Endothelial cell of umbilical vein (primary cell): ENCODE data around the gene FTCDNL1. TPM values are rescaled to one million over a fixed set of nuclear protein-coding genes. Genes with fewer than 3 reads are reported as not detected.

Experiments used
- BruUV-seq: library from RNA; stranded (reverse); fragments of 400-500 nt; replicated peaks from 2 replicates; lab custom pipeline; 2021; lab: Mats Ljungman, UMichigan
- CTCF ChIA-PET: fragments of 300-600, 350-600 bp; sonication (Branson Sonifier 250); formaldehyde crosslinking; loops from one replicate; lab custom pipeline; 2021; ENCODE audit warnings: antibody characterized with exemption, inconsistent platforms; lab: Charles Lee
- POLR2A ChIA-PET: fragments of 300-600, 350-600 bp; sonication (Branson Sonifier 250); formaldehyde crosslinking; loops from one replicate; lab custom pipeline; 2021; ENCODE audit warnings: antibody characterized with exemption, inconsistent platforms; lab: Charles Lee
- DNase-seq: peaks from one replicate; pipeline ENCODE4 v3.0.0-alpha.2; 2011; ENCODE audit warnings: low read depth, low spot score
- FAIRE-seq: peaks from 2 replicates; lab custom pipeline; 2011; peaks lifted over from hg19 to GRCh38; lab: Jason Lieb, UNC
- H2AFZ ChIP-seq: 2 replicates; pipeline ENCODE4 v1.6.0; 2012; ENCODE audit warnings: low read depth, low read length, control low read depth, inconsistent platforms
- H3K27ac ChIP-seq: 2 replicates; pipeline ENCODE4 v1.5.1; 2011; ENCODE audit warnings: low read depth, mild to moderate bottlenecking, control low read depth, low read length, moderate library complexity; ENCODE audit not compliant: insufficient read depth
- H3K27me3 ChIP-seq, 2 experiments: 2 replicates each; pipeline versions ENCODE4 v1.6.0 to v1.6.1; 2011; ENCODE audit warnings: low read length in 2 of 2, mixed read lengths in 1 of 2; ENCODE audit not compliant: control insufficient read depth in 2 of 2, insufficient read depth in 2 of 2
- H3K36me3 ChIP-seq, 2 experiments: 2 replicates in 1 of 2; 3 replicates in 1 of 2; pipeline ENCODE4 v1.5.1; 2011; ENCODE audit warnings: low read length in 2 of 2, mild to moderate bottlenecking in 1 of 2, moderate library complexity in 1 of 2; ENCODE audit not compliant: control insufficient read depth in 2 of 2, insufficient read depth in 2 of 2; ENCODE audit errors: extremely low read depth in 1 of 2
- H3K4me1 ChIP-seq: 3 replicates; pipeline ENCODE4 v1.5.1; 2011; ENCODE audit warnings: mild to moderate bottlenecking, low read length; ENCODE audit not compliant: control insufficient read depth, insufficient read depth; ENCODE audit errors: extremely low read depth
- H3K4me2 ChIP-seq: 2 replicates; pipeline ENCODE4 v1.6.1; 2011; ENCODE audit warnings: low read length, control low read depth, mixed read lengths; ENCODE audit not compliant: insufficient read depth
- H3K4me3 ChIP-seq, 3 experiments: fragments of 200-600 bp in 1 of 3; sonication (generic), shearing (Covaris generic) in 1 of 3; replicated peaks in 1 of 3; 2 replicates each; pipeline ENCODE4 v1.5.1; 2011 to 2016; ENCODE audit warnings: control low read depth in 3 of 3, low read length in 3 of 3, mild to moderate bottlenecking in 2 of 3, inconsistent platforms in 1 of 3, low read depth in 1 of 3, moderate library complexity in 1 of 3; ENCODE audit not compliant: insufficient read depth in 1 of 3
- H3K79me2 ChIP-seq: 2 replicates; pipeline ENCODE4 v1.6.0; 2012; ENCODE audit warnings: low read length, inconsistent platforms; ENCODE audit not compliant: control insufficient read depth, insufficient read depth
- H3K9ac ChIP-seq: replicated peaks from 2 replicates; pipeline ENCODE3; 2011; ENCODE audit warnings: low read length, control low read depth; ENCODE audit not compliant: insufficient read depth; ENCODE audit errors: extremely low read depth
- H3K9me1 ChIP-seq: replicated peaks from 3 replicates; pipeline ENCODE4 v1.6.0; 2011; ENCODE audit warnings: mild to moderate bottlenecking, low read length; ENCODE audit not compliant: control insufficient read depth, insufficient read depth; ENCODE audit errors: extremely low read depth
- H3K9me3 ChIP-seq: replicated peaks from 2 replicates; pipeline ENCODE4 v1.5.1; 2012; ENCODE audit warnings: low read length, inconsistent platforms; ENCODE audit not compliant: control insufficient read depth, insufficient read depth
- H4K20me1 ChIP-seq: replicated peaks from 2 replicates; pipeline ENCODE3; 2011; ENCODE audit warnings: mild to moderate bottlenecking, low read length; ENCODE audit not compliant: control insufficient read depth, insufficient read depth; ENCODE audit errors: extremely low read depth
- CTCF ChIP-seq, 2 donors: IDR thresholded peaks; 1 replicate in 1 of 2; 2 replicates in 1 of 2; pipeline ENCODE4 v1.5.1; 2011; ENCODE audit warnings: low read length in 2 of 2, mild to moderate bottlenecking in 2 of 2, moderate library complexity in 2 of 2, control low read depth in 1 of 2, inconsistent platforms in 1 of 2, low read depth in 1 of 2; ENCODE audit not compliant: insufficient read depth in 1 of 2; ENCODE audit errors: extremely low read depth in 1 of 2
- EZH2 ChIP-seq: IDR thresholded peaks from 2 replicates; pipeline ENCODE4 v1.6.1; 2012; ENCODE audit warnings: borderline replicate concordance, low read depth, mild to moderate bottlenecking, moderate library complexity, low read length, inconsistent platforms; ENCODE audit not compliant: severe bottlenecking
- FOS ChIP-seq: IDR thresholded peaks from 2 replicates; pipeline ENCODE4 v1.6.1; 2011; ENCODE audit warnings: mild to moderate bottlenecking, low read length, moderate library complexity, borderline replicate concordance; ENCODE audit not compliant: insufficient read depth
- GATA2 ChIP-seq: IDR thresholded peaks from 2 replicates; pipeline ENCODE4 v1.7.0; 2011; ENCODE audit warnings: low read depth, mild to moderate bottlenecking, moderate library complexity, mixed read lengths, low read length; ENCODE audit not compliant: insufficient read length, insufficient read depth
- JUN ChIP-seq: IDR thresholded peaks from 2 replicates; pipeline ENCODE4 v1.6.1; 2011; ENCODE audit warnings: borderline replicate concordance, low read depth; ENCODE audit not compliant: insufficient read length, insufficient read depth
- MAX ChIP-seq: IDR thresholded peaks from 2 replicates; pipeline ENCODE4 v1.6.1; 2011; ENCODE audit not compliant: insufficient read depth, insufficient read length
- MYC ChIP-seq: IDR thresholded peaks from one replicate; pipeline ENCODE4 v1.6.1; 2011; ENCODE audit warnings: mild to moderate bottlenecking, low read depth, low read length
- POLR2A ChIP-seq: IDR thresholded peaks from 2 replicates; pipeline ENCODE4 v1.6.1; 2012; ENCODE audit warnings: low read depth, mild to moderate bottlenecking, control low read depth, low read length
- POLR2AphosphoS5 ChIP-seq: IDR thresholded peaks from 2 replicates; pipeline ENCODE4 v1.6.1; 2012; ENCODE audit warnings: low read depth, mild to moderate bottlenecking, control low read depth, low read length, moderate library complexity; ENCODE audit not compliant: insufficient read depth
- dilution Hi-C: fragments of 300-500 bp; cut with MboI; formaldehyde crosslinking; loops from one replicate; pipeline ENCODE4 v1.15.0; 2019; ENCODE audit warnings: low sequenced_read_pairs; ENCODE audit not compliant: extremely low pct_ligation_motif_present
- intact Hi-C: fragments of 100-400 bp; cut with micrococcal nuclease; formaldehyde crosslinking; loops from one replicate; pipeline ENCODE4 v1.10.0; 2022
- polyA plus RNA-seq, 4 experiments: library from polyadenylated mRNA; depleted of rRNA in 3 of 4; stranded (reverse) in 3 of 4; unstranded in 1 of 4; fragments of >200 nt; gene quantifications; 2 replicates each; pipeline versions ENCODE4 v1.2.1 to v1.2.3, GENCODE V29; 2011 to 2012; ENCODE audit warnings: missing spikeins in 1 of 4
- total RNA-seq: library from RNA; stranded (reverse); gene quantifications from 2 replicates; pipeline ENCODE4 v1.2.3, GENCODE V29; 2021

Gene FTCDNL1
- total and polyA plus RNA-seq, 2 donors (not counting 3 experiments of a cell fraction or from before 2014, with no cell fraction given) = 0.19 to 0.27 TPM

DNA sequence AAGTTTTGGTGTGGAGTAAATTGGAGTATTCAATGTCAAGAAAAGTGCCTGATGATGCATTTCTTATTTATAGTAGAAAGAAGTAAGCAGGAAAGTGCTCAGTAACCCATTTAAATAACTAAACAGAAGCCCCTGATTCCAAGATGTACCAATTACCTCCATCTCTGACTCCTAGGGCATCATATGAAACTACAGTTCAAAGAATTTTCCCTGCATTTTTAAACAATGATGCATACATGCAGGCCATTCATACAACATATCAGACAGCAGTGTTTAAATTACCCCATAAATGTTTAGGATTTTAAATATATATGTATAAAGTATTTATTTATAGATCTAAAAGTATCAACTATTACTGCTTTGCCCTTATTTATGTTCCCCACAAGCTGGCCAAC lies 36.2 kb downstream of the FTCDNL1 start:
- no peak overlapping the region for H3K9ac ChIP-seq
- dilution Hi-C loops (no loop called here), intact Hi-C loops (no loop called here)
- TF ChIP-seq CTCF (IDR thresholded peaks at IDR 0.05; ENCODE audit: extremely low read depth in 1 of 2, insufficient read depth in 1 of 2, low read depth in 1 of 2, low read length in 2 of 2) (no peak), JUN (no peak), MYC (no peak), GATA2 (no peak), EZH2 (no peak), FOS (no peak), POLR2A (no peak), MAX (no peak), POLR2AphosphoS5 (no peak)
- FAIRE-seq = no peak
- no peaks in the 10 kb centered on the region for H3K4me1 ChIP-seq
- no peaks in the 10 kb centered on the region for H4K20me1 ChIP-seq
- no peak overlapping the region for H3K4me2 ChIP-seq
- H3K36me3 ChIP-seq = no peaks in the 10 kb centered on the region
- no peak overlapping the region for H3K4me3 ChIP-seq
- no peaks in the 10 kb centered on the region for H3K9me1 ChIP-seq
- CTCF ChIA-PET = no interaction called here
- DNase-seq = no peak
- no peaks in the 10 kb centered on the region for H3K79me2 ChIP-seq
- POLR2A ChIA-PET = no interaction called here
- no peak overlapping the region for H2AFZ ChIP-seq
- H3K27me3 ChIP-seq = peaks cover 0 to 1% of the 10 kb centered on the region in 2 experiments
- no TSS peak for BruUV-seq
- H3K27ac ChIP-seq = no peak overlapping the region
- no peaks in the 10 kb centered on the region for H3K9me3 ChIP-seq
